ENCODE measurements around the gene GLDC.
"Not testable (repeated sequence)": the region's sequence is repeated elsewhere in the genome, so short reads cannot be mapped to it uniquely, and the experiment has no call there.

DNA sequence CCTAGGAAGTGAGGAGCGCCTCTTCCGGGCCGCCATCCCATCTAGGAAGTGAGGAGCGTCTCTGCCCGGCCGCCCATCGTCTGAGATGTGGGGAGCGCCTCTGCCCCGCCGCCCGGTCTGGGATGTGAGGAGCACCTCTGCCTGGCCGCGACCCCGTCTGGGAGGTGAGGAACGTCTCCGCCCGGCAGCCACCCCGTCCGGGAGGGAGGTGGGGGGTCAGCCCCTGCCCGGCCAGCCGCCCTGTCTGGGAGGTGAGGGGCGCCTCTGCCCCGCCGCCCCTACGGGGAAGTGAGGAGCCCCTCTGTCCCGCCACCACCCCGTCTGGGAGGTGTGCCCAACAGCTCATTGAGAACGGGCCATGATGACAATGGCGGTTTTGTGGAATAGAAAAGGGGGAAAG lies 22.7 kb downstream of the GLDC start:
- not testable (repeated sequence) for TF ChIP-seq POLR2A, CTCF (IDR thresholded peaks at IDR 0.05)

Measured in lower leg skin (tissue), 3 donors.